SIG-M5 (cell line): ENCODE results near the gene CCDC14.
"Not testable (repeated sequence)": the region's sequence is repeated elsewhere in the genome, so short reads cannot be mapped to it uniquely, and the experiment has no call there.

Source experiments
- DNase-seq: peaks from one replicate; lab custom pipeline; 2025; lab: John Stamatoyannopoulos, UW

CCDC14 gene

DNA sequence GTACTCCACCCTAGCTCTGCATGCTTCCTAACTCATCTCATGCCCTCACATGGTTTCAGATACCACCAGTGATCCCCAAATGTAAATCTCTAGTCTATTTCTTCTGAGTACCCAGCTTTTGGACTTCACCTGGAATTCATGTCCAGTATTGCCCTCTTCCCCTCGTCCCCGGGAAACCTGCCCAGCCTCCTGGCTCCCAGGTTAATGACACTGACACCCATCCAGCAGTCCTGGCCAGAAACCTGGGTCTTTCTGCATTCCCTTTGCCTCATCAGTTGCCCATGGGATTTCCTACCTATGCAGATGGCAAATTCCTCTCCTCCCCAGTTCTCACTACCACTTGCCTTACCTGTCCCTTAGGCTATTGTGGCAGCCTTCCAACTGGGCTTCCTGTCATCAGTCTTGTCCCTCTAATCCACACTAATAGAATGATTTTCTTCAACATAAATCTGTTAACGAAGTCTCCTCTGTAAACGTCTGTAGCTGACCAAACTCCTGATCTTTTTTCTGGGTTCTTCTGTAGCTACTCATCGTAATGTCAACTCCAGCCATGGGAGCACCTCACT, 61.6 kb downstream of the CCDC14 start:
- DNase-seq = no peak

DNA sequence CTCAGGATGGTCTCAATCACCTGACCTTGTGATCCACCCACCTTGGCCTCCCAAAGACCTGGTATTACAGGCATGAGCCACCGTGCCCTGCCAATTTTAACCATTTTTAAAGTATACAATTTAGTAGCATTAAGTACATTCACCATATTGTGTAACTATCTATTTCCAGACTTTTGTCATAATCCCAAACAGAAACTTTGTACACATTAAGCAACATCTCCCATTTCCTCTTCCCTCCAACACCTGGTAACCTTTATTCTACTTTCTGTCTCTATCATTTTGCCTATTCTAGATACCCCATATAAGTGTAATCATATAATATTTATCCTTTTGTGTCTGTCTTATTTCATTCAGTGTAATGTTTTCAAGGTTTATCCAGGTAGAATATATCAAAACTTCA, 68.0 kb downstream of the CCDC14 start:
- DNase-seq = no peak

- DNase-seq = no peak
Observed at GRCh38 chr3:123892195-123892594, 68.8 kb downstream of the CCDC14 start.

DNA sequence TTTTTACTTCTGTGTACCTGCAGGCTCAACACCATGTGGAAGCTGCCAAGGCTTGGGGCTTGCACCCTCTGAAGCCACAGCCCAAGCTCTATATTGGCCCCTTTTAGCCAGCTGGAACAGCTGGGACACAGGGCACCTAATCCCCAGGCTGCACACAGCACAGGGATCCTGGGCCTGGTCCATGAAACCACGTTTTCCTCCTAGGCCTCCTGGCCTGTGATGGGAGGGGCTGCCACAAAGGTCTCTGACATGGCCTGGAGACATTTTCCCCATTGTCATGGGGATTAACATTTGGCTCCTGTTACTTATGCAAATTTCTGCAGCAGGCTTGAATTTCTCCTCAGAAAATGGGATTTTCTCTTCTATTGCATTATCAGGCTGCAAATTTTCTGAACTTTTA, 70.0 kb downstream of the CCDC14 start:
- DNase-seq = not testable (repeated sequence)

DNA sequence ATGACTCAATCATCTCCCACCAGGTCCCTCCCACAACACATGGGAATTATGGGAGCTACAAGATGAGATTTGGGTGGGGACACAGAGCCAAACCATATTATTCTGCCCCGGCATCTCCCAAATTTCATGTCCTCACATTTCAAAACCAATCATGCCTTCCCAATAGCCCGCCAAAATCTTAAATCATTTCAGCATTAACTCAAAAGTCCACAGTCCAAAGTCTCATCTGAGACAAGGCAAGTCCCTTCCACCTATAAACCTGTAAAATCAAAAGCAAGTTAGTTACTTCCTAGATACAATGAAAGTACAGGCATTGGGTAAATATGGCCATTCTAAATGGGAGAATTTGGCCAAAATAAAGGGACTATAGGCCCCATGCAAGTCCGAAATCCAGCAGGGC, 70.9 kb downstream of the CCDC14 start:
- DNase-seq = not testable (repeated sequence)

- DNase-seq = no peak
Observed at GRCh38 chr3:123884993-123885392, 76.0 kb downstream of the CCDC14 start.

DNA sequence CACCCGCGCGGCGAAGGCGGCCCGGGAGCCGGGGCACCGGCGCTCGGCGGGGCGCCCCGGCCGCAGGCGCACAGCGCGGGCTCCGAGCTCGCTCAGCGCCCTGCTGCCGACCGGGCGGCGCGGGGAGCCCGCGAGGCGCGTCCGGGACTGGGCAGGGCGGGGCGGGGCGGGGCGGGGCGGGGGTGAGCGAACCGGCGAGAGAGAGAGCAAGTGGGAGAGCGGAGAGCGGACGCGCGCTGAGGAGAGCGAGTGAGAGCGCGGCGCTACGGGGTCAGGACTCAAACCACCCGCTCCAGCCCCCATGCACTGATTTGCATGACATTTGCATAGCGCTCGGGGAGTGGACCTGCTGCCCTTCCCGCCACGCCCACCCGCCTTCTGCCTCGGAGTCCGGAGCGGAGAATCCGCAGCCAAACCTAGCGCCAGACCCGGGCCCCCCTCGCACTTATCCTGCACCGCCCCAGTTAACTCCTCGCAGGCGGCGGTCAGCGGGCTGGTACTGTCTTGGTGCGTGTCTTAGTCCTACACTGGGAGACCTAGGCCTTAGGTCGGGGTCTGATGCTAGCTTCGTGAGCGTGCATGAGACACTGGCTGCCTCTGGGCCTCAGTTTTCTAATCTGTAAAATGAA, 76.7 kb downstream of the CCDC14 start, which contains the start of gene MYLK:
TSS of gene MYLK (minus strand) at position 130 of the 629 bp plus-strand sequence. CDS start 90,491 bp downstream, outside the sequence.
- DNase-seq = no peak

DNA sequence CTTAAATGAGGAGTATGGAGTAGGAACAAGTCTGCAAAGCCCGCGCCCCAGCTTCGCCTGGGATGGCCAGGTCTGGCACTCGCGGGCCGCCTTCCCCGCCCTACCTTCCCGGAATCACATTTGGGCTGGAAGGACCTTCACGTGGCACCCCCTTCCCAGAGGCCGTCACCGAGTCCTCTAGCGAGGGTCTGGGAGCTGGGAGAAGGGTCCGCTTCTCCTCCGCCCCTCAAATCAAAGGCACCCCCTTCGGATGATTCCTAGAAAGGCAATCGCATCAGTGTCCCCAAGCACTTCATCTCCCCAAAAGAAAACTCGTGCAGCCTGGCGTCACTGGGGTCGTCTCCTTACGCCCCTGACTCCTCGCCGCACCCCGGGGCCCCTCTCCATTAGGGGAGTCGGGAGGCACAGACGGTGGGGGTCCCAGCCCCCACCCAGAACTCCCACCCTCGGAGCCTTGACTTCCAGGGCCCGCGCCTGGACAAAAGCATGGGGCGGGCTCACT, 77.3 kb downstream of the CCDC14 start:
- DNase-seq = no peak

GRCh38 chr3:123883111-123883510, 77.9 kb downstream of the CCDC14 start:
- no peak for DNase-seq

- no peak for DNase-seq
Observed at GRCh38 chr3:123881771-123882170, 79.3 kb downstream of the CCDC14 start.

DNA sequence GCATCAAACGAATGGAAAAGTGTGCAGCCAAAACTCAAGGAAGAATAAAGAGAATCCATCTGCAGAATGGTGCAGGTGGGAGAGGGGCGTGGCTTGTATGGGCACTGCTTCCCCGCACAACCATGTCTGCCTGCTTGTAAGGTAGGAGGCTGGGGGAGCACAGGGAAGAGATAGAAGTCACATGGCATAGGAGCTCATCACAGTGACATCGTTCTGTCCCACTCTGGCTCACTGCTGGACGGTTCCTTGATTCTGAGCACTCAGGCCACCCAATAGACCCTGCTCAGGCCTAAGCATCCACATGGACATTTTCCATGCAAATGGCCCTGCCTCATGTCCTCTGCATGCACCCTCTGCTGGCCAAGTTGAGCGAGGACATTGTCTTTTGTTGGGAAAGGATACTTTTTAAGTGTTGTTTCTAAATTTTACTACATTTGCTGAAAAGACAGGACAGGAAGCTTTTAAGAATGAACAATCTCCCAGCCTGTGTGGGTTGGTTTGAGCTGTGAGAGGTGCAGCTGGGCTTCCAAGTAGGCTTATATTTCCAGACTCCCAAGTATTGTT, 79.9 kb downstream of the CCDC14 start:
- DNase-seq = no peak

- DNase-seq = no peak
Observed at GRCh38 chr3:123878807-123879206, 82.2 kb downstream of the CCDC14 start.

GRCh38 chr3:123877965-123878364, 83.1 kb downstream of the CCDC14 start:
- DNase-seq = no peak

DNA sequence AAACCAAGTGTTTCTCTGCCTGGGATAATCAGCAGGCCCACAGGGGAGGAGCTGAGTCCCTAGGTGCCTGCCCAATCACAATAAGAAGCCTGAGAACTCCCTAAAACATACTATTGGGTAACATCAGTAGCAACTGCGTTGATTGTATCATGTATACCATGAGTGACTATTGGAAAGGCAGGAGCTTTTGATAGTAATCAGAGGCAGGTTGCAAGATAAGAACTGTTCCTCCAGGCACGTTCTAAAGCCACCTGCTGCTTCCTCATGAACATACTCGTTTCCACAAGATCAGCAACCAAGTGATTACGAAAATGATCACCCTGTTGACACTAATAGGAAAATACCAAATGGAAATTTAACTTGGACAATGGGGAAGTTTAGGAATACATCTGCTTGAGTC, 83.6 kb downstream of the CCDC14 start:
- DNase-seq = no peak

DNA sequence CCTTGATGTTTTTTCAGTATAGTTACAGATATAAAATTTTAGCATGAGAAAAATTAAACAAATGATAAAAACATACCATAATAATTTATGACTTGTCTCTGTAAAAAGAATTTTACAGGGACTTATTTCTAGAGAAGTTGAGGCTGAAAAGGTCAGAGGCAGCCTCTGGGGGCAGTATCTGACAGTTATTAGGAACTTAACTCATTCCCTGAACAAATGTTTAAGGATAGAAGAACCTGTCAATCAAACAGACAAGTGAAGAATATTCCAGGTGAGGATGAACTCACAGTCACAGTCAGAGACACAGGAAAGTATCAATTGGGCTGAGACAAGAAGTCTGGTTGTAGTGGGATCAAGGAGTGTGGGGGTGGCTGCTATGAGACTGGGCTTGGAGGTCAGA, 84.2 kb downstream of the CCDC14 start:
- no peak for DNase-seq

DNA sequence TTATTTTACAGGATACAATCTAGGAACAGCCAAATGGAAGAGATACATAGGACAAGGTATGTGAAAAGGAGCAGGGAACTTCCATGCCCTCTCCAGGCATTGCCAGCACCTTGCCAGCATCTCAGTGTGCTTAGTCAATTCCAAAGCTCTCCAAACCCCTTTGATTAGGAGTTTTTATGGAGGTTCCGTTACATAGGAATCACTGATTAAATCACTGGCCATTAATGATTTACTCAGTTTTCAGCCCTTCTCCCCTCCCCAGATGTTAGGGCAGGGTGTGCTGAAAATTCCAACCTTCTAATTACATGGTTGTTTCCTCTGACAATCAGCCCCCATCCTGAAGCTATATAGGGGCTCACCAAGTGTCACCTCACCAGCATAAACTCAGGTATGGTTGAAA, 88.4 kb downstream of the CCDC14 start:
- no peak for DNase-seq

DNA sequence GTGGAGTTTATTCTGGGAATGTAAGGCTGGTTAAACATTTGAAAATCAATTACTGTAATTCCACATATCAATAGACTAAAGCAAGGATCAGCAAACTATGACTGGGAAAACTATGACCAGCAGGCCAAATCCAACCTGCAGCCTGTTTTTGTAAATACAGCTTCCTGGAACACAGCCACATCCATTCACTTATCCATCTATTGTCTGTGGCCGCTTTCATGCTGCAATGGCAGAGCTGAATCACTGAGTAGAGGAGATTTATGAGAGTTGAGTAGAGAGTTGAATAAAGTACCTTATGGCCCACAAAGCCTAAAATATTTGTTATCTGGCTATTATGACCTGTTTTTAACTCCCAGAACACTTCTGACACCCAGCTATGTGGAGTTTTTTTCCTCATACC, 89.1 kb downstream of the CCDC14 start:
- DNase-seq = no peak

DNA sequence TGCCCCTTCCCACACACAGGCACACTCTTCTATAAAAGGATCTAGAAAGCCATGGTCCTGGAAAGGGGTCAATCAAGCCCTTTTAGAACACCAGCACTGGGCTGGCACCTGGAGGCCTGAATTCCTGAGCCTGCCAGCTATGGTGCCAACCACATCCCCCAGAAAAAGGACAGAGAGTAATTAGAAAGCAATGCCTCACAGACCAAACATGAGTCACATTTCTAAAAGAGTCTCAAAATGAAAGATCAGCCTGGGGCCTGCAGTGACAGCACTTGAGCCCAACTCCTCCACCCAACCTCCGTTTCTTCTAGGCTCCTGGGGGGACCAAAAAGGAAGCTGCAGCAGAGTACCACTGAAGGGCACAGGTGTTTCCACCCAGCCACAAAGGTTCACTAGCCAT, 91.0 kb downstream of the CCDC14 start:
- no peak for DNase-seq

GRCh38 chr3:123869165-123869564, 91.9 kb downstream of the CCDC14 start:
- no peak for DNase-seq

DNA sequence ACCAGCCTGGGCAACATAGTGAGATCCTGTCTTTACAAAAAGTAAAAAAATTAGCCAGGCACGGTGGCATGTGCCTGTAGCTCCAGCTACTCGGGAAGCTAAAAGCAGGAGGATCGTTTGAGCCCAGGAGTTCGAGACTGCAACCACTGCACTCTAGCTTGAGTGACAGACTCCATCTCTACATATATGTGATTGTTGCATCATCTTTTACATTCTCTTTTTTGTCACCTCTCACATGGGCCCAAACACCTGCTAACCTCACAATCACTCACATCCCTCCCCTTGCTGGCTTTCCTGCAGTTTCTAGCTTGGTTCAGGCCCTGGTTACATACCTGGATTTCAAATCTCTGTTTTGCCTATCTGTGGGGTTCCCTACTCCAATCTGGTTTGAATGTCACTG, 96.3 kb downstream of the CCDC14 start:
- no peak for DNase-seq
